Measurements from ENCODE around the gene MMEL1. TPM values are rescaled to one million over a fixed set of nuclear protein-coding genes. Genes with fewer than 3 reads are reported as not detected.
A peak's percentile ranks its signal among the peaks of the same experiment; 100 is the strongest.

MMEL1 gene
- total RNA-seq, 1 donor from 2014 or later, result 4.0 TPM

DNA sequence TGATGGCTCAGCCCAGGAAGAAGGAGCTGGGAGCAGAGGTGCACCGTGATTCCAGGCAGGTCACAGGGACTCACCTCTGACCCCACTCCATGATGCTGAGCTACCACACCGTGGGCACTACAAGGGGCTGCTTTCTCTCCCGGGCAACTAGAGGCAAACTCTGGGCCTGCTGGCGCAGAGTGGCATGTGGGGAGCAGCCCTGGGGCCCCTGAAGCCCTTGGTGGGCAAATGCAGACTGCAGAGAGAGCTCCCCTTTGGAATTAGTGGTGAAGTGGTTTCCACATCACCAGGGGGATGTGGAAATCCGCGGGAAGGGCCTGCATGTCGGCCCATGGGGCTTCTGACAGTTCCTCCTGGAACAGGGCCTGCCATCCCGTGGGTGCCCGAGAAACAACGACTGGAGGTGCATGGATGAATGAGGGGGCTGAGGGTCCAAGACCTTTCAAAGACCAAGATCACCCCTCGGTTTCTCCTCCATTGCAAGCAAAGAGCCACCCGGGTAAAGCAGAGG, 11.8 kb upstream of the MMEL1 start:
- H3K27ac Mint-ChIP-seq (ENCODE audit: unreplicated experiment), result no peak overlapping the region
- H3K4me3 Mint-ChIP-seq (ENCODE audit: unreplicated experiment), result no peak overlapping the region
- H3K36me3 Mint-ChIP-seq (ENCODE audit: unreplicated experiment), result peaks cover 6% of the 10 kb centered on the region
- peaks cover 5% of the 10 kb centered on the region for H3K9me3 Mint-ChIP-seq (ENCODE audit: unreplicated experiment)
- TF ChIP-seq, protein P1, sequence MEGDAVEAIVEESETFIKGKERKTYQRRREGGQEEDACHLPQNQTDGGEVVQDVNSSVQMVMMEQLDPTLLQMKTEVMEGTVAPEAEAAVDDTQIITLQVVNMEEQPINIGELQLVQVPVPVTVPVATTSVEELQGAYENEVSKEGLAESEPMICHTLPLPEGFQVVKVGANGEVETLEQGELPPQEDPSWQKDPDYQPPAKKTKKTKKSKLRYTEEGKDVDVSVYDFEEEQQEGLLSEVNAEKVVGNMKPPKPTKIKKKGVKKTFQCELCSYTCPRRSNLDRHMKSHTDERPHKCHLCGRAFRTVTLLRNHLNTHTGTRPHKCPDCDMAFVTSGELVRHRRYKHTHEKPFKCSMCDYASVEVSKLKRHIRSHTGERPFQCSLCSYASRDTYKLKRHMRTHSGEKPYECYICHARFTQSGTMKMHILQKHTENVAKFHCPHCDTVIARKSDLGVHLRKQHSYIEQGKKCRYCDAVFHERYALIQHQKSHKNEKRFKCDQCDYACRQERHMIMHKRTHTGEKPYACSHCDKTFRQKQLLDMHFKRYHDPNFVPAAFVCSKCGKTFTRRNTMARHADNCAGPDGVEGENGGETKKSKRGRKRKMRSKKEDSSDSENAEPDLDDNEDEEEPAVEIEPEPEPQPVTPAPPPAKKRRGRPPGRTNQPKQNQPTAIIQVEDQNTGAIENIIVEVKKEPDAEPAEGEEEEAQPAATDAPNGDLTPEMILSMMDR (IDR thresholded peaks at IDR 0.05; ENCODE audit: partially characterized antibody, unreplicated experiment), result no peak
- H3K27me3 Mint-ChIP-seq (ENCODE audit: unreplicated experiment), result peaks cover 4% of the 10 kb centered on the region
- no peak for DNase-seq
- H3K4me1 Mint-ChIP-seq (ENCODE audit: low read depth, unreplicated experiment), result no peaks in the 10 kb centered on the region

GRCh38 chr1:2644171-2644570, 11.4 kb upstream of the MMEL1 start:
- peaks cover 5% of the 10 kb centered on the region for H3K9me3 Mint-ChIP-seq (ENCODE audit: unreplicated experiment)
- peak; percentile 13 for DNase-seq
- H3K27ac Mint-ChIP-seq (ENCODE audit: unreplicated experiment), result no peak overlapping the region
- H3K36me3 Mint-ChIP-seq (ENCODE audit: unreplicated experiment), result peaks cover 6% of the 10 kb centered on the region
- TF ChIP-seq, protein P1 (IDR thresholded peaks at IDR 0.05; ENCODE audit: partially characterized antibody, unreplicated experiment), result no peak
- H3K4me3 Mint-ChIP-seq (ENCODE audit: unreplicated experiment), result no peak overlapping the region
- H3K27me3 Mint-ChIP-seq (ENCODE audit: unreplicated experiment), result peaks cover 4% of the 10 kb centered on the region
- no peaks in the 10 kb centered on the region for H3K4me1 Mint-ChIP-seq (ENCODE audit: low read depth, unreplicated experiment)

GRCh38 chr1:2643414-2644077, 10.7 kb upstream of the MMEL1 start:
- no peaks in the 10 kb centered on the region for H3K4me1 Mint-ChIP-seq (ENCODE audit: low read depth, unreplicated experiment)

DNA sequence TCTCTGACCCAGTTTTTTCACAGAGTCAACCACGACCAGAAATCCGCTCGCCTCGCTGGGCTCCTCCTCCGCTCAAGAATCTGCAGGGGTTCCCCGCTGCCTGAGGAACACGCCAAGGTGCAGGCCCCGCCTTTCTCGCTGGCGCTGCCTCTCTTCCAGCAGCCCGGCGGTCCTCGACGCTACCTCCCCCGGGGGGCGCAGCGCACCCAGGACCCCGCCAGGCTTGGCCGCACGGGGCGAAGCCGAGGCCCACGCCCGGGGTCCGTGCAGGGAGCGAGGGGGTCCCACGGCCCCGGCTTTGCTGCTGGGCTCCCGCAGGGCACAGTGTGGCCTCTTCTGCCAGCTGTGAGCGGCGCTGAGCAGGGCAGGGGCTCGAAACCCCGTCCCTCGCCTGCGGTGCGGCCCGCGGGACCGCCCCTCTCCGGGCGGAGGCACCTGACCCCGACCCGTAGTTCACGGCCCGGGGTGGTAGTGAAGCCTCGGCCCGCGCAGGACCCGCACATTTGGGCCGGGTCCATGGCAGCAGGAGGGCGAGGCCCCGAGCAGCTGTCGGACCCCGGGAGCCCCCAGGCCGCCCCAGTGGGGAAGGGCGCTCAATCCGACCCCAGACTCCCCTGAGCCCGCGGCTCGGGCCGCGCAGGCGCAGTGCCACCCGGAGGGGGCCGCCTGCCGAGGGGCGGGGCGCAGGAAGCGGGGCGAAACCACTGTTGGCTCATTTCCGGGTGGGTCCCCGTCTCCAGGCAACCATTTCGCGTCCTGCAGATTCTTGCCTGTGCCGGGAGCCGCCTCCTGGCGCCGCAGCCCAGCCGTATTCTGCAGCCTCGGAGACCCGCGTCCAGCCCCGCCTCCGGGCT, 10.0 kb upstream of the MMEL1 start:
- TF ChIP-seq, protein P1 (IDR thresholded peaks at IDR 0.05; ENCODE audit: partially characterized antibody, unreplicated experiment), result no peak
- H3K4me1 Mint-ChIP-seq (ENCODE audit: low read depth, unreplicated experiment), result no peaks in the 10 kb centered on the region
- no peak overlapping the region for H3K27ac Mint-ChIP-seq (ENCODE audit: unreplicated experiment)

More at GRCh38 chr1:2643414-2644077, 10.7 kb upstream of the MMEL1 start:
- Mint-ChIP-seq H3K4me3 (ENCODE audit: unreplicated experiment) (peak overlapping the region; percentile 79), H3K36me3 (ENCODE audit: unreplicated experiment) (peaks cover 6% of the 10 kb centered on the region), H3K27me3 (ENCODE audit: unreplicated experiment) (peaks cover 4% of the 10 kb centered on the region), H3K9me3 (ENCODE audit: unreplicated experiment) (peaks cover 5% of the 10 kb centered on the region), H3K27ac (ENCODE audit: unreplicated experiment) (no peak overlapping the region)
- no peak for DNase-seq
- TF ChIP-seq, protein P1 (IDR thresholded peaks at IDR 0.05; ENCODE audit: partially characterized antibody, unreplicated experiment), result no peak

More for the DNA sequence above, 10.0 kb upstream of the MMEL1 start:
- peaks cover 5% of the 10 kb centered on the region for H3K9me3 Mint-ChIP-seq (ENCODE audit: unreplicated experiment)
- H3K27me3 Mint-ChIP-seq (ENCODE audit: unreplicated experiment), result peaks cover 4% of the 10 kb centered on the region
- peaks cover 3% of the 10 kb centered on the region for H3K36me3 Mint-ChIP-seq (ENCODE audit: unreplicated experiment)
- H3K4me3 Mint-ChIP-seq (ENCODE audit: unreplicated experiment), result peak overlapping the region; percentile 85
- peak; percentile 96 for DNase-seq

Measured in glutamatergic neuron (in vitro differentiated cells).